Loucy (cell line): ENCODE results near the gene VARS1.
"Not testable (repeated sequence)": the region's sequence is repeated elsewhere in the genome, so short reads cannot be mapped to it uniquely, and the experiment has no call there.

ENCODE experiments used
- H2AFZ ChIP-seq: fragments of 200-600 bp; sonication (generic); 2 replicates; pipeline ENCODE4 v1.6.0; 2016; ENCODE audit warnings: antibody characterized with exemption, mild to moderate bottlenecking, low read length, moderate library complexity
- H3F3A ChIP-seq: fragments of 200-600 bp; 2 replicates; pipeline ENCODE4 v1.6.0; 2016; ENCODE audit warnings: antibody characterized with exemption, low read depth, mild to moderate bottlenecking
- H3K27me3 ChIP-seq: fragments of 200-600 bp; sonication (generic); 2 replicates; pipeline ENCODE4 v1.6.1; 2014; ENCODE audit warnings: low read length, mild to moderate bottlenecking; ENCODE audit not compliant: insufficient read depth, poor library complexity, severe bottlenecking
- H3K36me3 ChIP-seq: fragments of 200-600 bp; sonication (generic); 2 replicates; pipeline ENCODE4 v1.6.1; 2016; ENCODE audit warnings: low read length; ENCODE audit not compliant: insufficient read depth
- H3K4me1 ChIP-seq: fragments of 200-600 bp; sonication (generic); 2 replicates; pipeline ENCODE4 v1.5.1; 2014; ENCODE audit warnings: low read length, mild to moderate bottlenecking; ENCODE audit not compliant: insufficient read depth, poor library complexity, severe bottlenecking
- H3K4me2 ChIP-seq: fragments of 200-600 bp; sonication (generic); 2 replicates; pipeline ENCODE4 v1.6.0; 2014; ENCODE audit warnings: antibody characterized with exemption, low read length, low read depth, mild to moderate bottlenecking; ENCODE audit not compliant: poor library complexity, severe bottlenecking
- H3K4me3 ChIP-seq: fragments of 200-600 bp; sonication (generic); 2 replicates; pipeline ENCODE4 v1.5.1; 2014; ENCODE audit warnings: low read length, mild to moderate bottlenecking, mixed read lengths; ENCODE audit not compliant: poor library complexity, severe bottlenecking
- H3K79me2 ChIP-seq: fragments of 200-600 bp; sonication (generic); 2 replicates; pipeline ENCODE4 v1.6.1; 2014; ENCODE audit warnings: low read length; ENCODE audit not compliant: insufficient read depth
- H3K9ac ChIP-seq: fragments of 200-600 bp; sonication (generic); 2 replicates; pipeline ENCODE4 v1.6.0; 2014; ENCODE audit warnings: mild to moderate bottlenecking, low read depth, low read length, moderate library complexity; ENCODE audit not compliant: poor library complexity, severe bottlenecking
- H3K9me2 ChIP-seq: fragments of 200-600 bp; sonication (generic); replicated peaks from 2 replicates; pipeline ENCODE4 v1.6.1; 2016; ENCODE audit warnings: low read depth, low read length, mixed read lengths
- H3K9me3 ChIP-seq: fragments of 200-600 bp; sonication (generic); 2 replicates; pipeline ENCODE4 v1.6.1; 2014; ENCODE audit warnings: mild to moderate bottlenecking, antibody characterized with exemption, low read length, low read depth; ENCODE audit not compliant: insufficient read depth
- H4K20me1 ChIP-seq: fragments of 200-600 bp; sonication (generic); 2 replicates; pipeline ENCODE4 v1.6.0; 2014; ENCODE audit warnings: antibody characterized with exemption, low read length, mild to moderate bottlenecking; ENCODE audit not compliant: insufficient read depth, poor library complexity, severe bottlenecking
- EZH2phosphoT487 ChIP-seq: fragments of 200-600 bp; IDR thresholded peaks from 2 replicates; pipeline ENCODE4 v1.6.1; 2018; ENCODE audit warnings: antibody characterized with exemption, mild to moderate bottlenecking, moderate library complexity, borderline replicate concordance
- TF ChIP-seq, protein P1 (sequence below): fragments of 200-600 bp; sonication (generic); conservative IDR thresholded peaks from 2 replicates; pipeline ENCODE4 v1.5.1; 2014; ENCODE audit warnings: mild to moderate bottlenecking, antibody characterized with exemption, low read length

The VARS1 gene

GRCh38 chr6:31827286-31828079, 31.9 kb upstream of the VARS1 start, which contains the start of gene HSPA1B:
TSS of gene HSPA1B (plus strand) at chr6:31827738. CDS start at chr6:31827951, 213 bp downstream.
- no peaks in the 10 kb centered on the region for H3K9me2 ChIP-seq
- peak within 1 kb of the TSS; percentile 74 for H3K4me3 ChIP-seq
- peaks cover 14% of the 10 kb centered on the region for H3K4me1 ChIP-seq
- H3K79me2 ChIP-seq: peaks cover 22% of the 10 kb centered on the region
- H3K4me2 ChIP-seq: peak within 1 kb of the TSS; percentile 78
- peak within 1 kb of the TSS; percentile 73 for H3K9ac ChIP-seq
- peaks cover 6% of the 10 kb centered on the region for H3F3A ChIP-seq
- H3K27me3 ChIP-seq: no peaks in the 10 kb centered on the region
- H4K20me1 ChIP-seq: no peaks in the 10 kb centered on the region
- TF ChIP-seq EZH2phosphoT487: no peak
- TF ChIP-seq, protein P1, sequence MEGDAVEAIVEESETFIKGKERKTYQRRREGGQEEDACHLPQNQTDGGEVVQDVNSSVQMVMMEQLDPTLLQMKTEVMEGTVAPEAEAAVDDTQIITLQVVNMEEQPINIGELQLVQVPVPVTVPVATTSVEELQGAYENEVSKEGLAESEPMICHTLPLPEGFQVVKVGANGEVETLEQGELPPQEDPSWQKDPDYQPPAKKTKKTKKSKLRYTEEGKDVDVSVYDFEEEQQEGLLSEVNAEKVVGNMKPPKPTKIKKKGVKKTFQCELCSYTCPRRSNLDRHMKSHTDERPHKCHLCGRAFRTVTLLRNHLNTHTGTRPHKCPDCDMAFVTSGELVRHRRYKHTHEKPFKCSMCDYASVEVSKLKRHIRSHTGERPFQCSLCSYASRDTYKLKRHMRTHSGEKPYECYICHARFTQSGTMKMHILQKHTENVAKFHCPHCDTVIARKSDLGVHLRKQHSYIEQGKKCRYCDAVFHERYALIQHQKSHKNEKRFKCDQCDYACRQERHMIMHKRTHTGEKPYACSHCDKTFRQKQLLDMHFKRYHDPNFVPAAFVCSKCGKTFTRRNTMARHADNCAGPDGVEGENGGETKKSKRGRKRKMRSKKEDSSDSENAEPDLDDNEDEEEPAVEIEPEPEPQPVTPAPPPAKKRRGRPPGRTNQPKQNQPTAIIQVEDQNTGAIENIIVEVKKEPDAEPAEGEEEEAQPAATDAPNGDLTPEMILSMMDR: no peak
- H3K9me3 ChIP-seq: no peaks in the 10 kb centered on the region
- H3K36me3 ChIP-seq: no peaks in the 10 kb centered on the region
- H2AFZ ChIP-seq: peak within 1 kb of the TSS; percentile 85

- H3F3A ChIP-seq: peaks cover 8% of the 10 kb centered on the region
- H3K4me1 ChIP-seq: peaks cover 17% of the 10 kb centered on the region
- TF ChIP-seq EZH2phosphoT487: no peak
- TF ChIP-seq, protein P1: no peak
- no peaks in the 10 kb centered on the region for H3K27me3 ChIP-seq
- peak overlapping the region; percentile 78 for H3K4me2 ChIP-seq
- no peaks in the 10 kb centered on the region for H3K9me3 ChIP-seq
- H3K9ac ChIP-seq: peak overlapping the region; percentile 73
- peaks cover 19% of the 10 kb centered on the region for H3K79me2 ChIP-seq
- H4K20me1 ChIP-seq: no peaks in the 10 kb centered on the region
- no peaks in the 10 kb centered on the region for H3K9me2 ChIP-seq
- H3K4me3 ChIP-seq: peak overlapping the region; percentile 74
- H2AFZ ChIP-seq: peak overlapping the region; percentile 85
- H3K36me3 ChIP-seq: no peaks in the 10 kb centered on the region
Observed at GRCh38 chr6:31826793-31827285, 31.3 kb upstream of the VARS1 start.

GRCh38 chr6:31825553-31825952, 30.0 kb upstream of the VARS1 start:
- H3K9me3 ChIP-seq: no peaks in the 10 kb centered on the region
- no peak overlapping the region for H3K9ac ChIP-seq
- peaks cover 8% of the 10 kb centered on the region for H3F3A ChIP-seq
- H4K20me1 ChIP-seq: no peaks in the 10 kb centered on the region
- no peaks in the 10 kb centered on the region for H3K36me3 ChIP-seq
- no peak overlapping the region for H2AFZ ChIP-seq
- H3K4me1 ChIP-seq: peaks cover 22% of the 10 kb centered on the region
- no peaks in the 10 kb centered on the region for H3K9me2 ChIP-seq
- no peaks in the 10 kb centered on the region for H3K27me3 ChIP-seq
- H3K4me3 ChIP-seq: no peak overlapping the region
- no peak overlapping the region for H3K4me2 ChIP-seq
- peaks cover 7% of the 10 kb centered on the region; the same call in 1 of the 2 replicates for H3K79me2 ChIP-seq
- TF ChIP-seq EZH2phosphoT487: no peak
- TF ChIP-seq, protein P1: no peak

GRCh38 chr6:31823592-31824196, 28.1 kb upstream of the VARS1 start:
- not testable (repeated sequence) for H3K9me2 ChIP-seq, H3K79me2 ChIP-seq, H3K27me3 ChIP-seq, H3K9ac ChIP-seq, H3K9me3 ChIP-seq, H3K4me3 ChIP-seq, H3K4me2 ChIP-seq, H3K36me3 ChIP-seq, H2AFZ ChIP-seq, H3F3A ChIP-seq, H4K20me1 ChIP-seq
- H3K4me1 ChIP-seq: peaks cover 22% of the 10 kb centered on the region
